ENCODE data around the gene PDZRN3.

The PDZRN3 gene

DNA sequence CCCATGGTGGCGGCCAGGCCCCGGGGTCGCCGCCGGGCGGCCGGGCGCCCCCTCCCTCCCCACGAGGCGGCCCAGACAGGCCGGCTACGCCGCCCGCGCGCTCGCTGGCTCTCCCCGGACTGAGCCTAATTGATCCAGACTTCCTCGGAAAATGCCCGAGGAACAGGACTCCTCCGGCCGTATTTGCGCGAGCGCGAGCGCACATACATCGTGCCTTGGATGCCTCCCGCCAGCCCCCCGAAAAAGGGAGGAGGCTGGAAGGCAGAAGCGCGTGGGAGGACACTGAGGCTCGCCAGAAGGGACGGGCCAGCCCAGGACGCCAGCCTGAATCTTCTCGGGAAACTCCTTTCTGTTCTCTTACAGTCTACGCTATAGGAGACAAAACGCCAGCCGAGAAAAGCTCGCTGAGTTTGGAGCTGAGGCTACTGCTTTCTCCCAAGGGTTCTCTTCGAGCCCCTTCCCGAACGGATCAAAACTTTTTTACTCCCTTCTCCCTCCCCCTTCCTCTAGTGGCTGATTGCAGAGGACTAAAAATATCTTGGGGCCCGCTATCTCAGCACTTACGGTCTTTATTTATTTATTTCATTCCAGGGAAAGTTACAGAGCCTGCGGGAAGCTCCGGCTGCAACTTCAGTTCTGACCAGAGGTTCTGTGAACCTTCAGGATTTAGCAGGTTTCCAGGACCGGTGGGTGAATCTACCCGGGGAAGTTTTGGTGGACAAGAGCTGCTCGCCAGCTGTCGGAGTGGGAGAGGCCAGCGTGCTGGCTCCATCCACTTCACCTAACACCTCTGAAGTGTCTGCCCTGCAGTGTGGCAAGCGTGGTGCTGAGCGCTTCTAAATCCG, at the start of gene PDZRN3:
PDZRN3 (minus strand) TSS at position 121 of the 845 bp plus-strand sequence.
- DNase-seq, result no peak

GRCh38 chr3:73674280-73674679, 49.5 kb upstream of the PDZRN3 start:
- no peak for DNase-seq

GRCh38 chr3:73669260-73669659, 44.5 kb upstream of the PDZRN3 start:
- DNase-seq, result no peak

- DNase-seq, result no peak
Observed at GRCh38 chr3:73668391-73668790, 43.6 kb upstream of the PDZRN3 start.

- no peak for DNase-seq
Observed at GRCh38 chr3:73667889-73668288, 43.1 kb upstream of the PDZRN3 start.

DNA sequence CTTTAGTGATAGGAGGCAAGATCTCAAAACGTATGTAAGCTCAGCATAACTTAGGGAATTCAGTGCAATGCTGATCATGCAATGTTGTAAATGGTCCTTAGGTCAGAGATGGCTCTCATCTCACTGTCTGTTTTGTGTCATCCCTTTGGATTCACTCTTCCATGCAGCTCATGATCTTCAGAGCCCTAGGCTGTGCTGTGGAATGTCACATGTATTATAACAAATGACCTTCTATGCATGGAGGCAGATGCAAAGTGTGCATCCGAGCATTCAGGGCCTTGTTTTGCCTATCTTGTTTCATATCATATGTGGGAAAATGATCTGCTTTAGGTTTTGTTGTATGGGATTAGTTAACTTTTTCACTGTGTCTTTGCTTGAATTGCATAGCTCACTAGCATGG, 40.5 kb upstream of the PDZRN3 start:
- DNase-seq, result no peak

GRCh38 chr3:73664389-73664788, 39.6 kb upstream of the PDZRN3 start:
- no peak for DNase-seq

GRCh38 chr3:73663495-73663894, 38.8 kb upstream of the PDZRN3 start:
- no peak for DNase-seq

DNA sequence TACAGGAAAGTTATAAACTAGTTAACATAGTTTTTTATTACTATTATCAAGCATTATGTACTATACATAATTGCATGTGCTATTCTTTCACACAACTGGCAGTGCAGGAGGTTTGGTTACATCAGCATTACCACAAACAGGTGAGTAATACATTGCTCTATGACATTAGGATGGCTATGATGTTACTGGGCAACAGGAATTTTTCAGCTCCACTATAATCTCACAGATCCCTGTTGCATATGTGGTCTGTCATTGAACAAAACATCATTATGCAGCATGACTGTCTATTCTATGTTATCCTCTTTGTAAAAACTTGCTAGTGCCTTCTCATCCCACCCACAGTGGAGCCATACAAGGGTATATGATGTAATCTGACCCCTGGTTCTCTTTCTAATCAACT, 36.5 kb upstream of the PDZRN3 start:
- DNase-seq, result no peak

DNA sequence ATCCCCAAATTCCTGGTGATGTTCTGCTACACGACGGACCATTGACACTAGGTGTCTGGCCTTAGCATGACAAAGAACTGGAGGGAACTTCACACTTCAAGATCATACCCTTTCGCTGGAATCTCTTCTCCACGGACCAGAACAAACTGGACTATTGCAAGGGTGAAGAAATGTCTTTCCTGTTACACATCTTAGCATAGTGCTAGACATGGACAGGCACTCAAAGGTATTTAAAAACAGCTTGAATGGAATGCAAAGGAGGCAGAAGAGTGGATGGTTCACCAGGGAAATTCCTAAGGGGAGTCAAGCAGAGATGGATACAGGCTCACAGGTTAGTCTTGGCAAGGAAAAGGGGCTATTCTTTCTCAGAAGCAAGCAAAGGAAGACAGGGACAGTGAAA, 33.5 kb upstream of the PDZRN3 start:
- DNase-seq, result no peak

- no peak for DNase-seq
Observed at GRCh38 chr3:73657186-73657585, 32.4 kb upstream of the PDZRN3 start.

GRCh38 chr3:73656241-73656890, 31.6 kb upstream of the PDZRN3 start:
- DNase-seq, result no peak

- DNase-seq, result no peak
Observed at GRCh38 chr3:73655197-73655596, 30.5 kb upstream of the PDZRN3 start.

DNA sequence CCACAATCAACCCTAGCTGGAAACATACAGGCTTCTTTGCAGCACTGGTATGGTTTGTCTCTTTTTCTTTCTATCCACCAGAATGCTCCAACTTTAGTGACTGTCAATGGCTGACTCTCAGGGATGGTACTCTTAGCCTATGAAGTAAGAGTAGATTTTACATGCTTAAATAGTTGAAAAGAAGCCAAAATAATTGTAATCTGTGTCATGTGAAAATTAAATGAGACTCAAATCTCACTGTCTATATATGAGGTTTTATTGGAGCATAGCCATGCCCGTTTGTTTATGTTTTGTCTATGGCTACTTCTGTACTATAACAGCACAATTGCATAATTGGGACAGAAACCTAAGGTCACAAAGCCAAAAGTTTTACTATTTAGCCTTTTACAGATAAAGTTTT, 29.1 kb upstream of the PDZRN3 start:
- no peak for DNase-seq

GRCh38 chr3:73653351-73653750, 28.6 kb upstream of the PDZRN3 start:
- no peak for DNase-seq

DNA sequence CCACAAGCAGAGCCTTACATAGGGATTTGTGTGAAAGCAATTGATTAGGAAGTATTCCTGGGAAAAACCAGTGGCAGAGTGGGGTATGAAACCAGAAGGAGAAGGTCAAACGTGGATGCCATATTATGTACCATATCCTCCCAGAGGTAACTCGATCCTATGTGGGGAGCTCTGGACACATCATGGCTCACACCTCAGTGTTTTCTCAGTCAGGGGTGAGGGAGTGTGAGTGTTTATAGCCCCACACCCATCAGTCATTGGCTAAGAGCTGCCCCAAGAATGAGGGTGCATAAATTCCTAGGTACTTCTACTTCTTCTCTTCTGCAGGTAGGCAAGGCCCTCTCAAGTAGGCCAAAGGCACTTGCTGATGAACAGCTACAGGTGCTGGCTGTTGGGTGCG, 28.2 kb upstream of the PDZRN3 start:
- DNase-seq, result no peak

DNA sequence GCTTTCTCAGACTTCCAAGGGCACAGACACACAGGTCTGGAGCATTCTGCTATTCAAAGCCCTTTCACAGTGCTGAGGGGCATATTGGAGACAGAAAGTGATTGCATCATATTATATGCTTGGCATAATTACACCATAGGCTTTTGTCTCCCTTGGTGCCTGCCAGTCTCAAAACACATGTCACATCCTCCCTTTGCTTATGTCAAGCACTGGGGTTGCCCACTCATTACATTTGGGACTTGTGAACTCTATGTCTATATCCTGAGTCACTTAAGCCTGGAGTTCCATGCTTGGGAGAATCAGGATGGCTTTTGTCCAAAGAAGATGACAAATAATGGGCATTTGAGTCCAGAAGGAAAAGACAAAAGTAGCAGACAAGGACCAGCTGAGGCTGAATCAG, 12.3 kb upstream of the PDZRN3 start:
- no peak for DNase-seq

GRCh38 chr3:73635254-73635653, 10.5 kb upstream of the PDZRN3 start:
- no peak for DNase-seq

- DNase-seq, result no peak
Observed at GRCh38 chr3:73633916-73634344, 9.2 kb upstream of the PDZRN3 start.

DNA sequence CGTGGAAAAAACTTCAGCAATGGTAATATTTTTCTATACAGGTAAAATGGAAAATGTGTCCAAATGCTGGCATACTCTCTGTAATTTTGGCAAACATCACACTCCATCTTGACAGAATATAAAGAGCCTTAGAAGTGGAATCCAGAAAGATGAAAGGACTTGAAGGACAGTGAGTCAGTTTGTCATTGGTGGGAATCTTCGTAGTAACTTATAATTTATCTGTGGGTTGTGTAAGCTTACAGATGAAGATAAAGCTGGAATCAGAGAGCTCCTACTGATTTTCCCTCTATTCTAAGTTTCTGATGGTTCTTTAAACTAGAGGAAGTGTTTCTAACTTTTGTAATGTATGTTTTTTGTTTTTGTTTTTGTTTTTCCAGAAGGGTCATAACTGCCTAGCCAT, 8.7 kb upstream of the PDZRN3 start:
- no peak for DNase-seq

DNA sequence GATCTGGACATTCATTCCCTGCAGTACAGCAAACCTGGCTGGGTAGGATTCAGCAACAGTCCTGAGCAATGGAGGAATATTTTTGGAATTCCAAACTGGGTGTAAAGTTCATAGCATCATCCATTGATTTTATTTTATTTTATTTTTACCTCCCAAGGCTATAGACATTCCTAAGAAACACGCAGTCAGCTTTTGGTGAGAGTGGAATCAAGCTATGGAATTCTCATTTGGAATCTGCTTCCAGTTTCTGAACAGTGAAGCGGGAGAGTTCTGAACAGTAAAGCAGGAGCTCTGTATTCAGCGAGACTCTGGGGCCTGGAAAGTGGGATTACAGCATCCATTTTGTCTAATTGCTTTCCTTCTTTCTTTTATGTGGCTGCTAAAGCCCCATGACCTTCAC, 1.4 kb upstream of the PDZRN3 start:
- no peak for DNase-seq

DNA sequence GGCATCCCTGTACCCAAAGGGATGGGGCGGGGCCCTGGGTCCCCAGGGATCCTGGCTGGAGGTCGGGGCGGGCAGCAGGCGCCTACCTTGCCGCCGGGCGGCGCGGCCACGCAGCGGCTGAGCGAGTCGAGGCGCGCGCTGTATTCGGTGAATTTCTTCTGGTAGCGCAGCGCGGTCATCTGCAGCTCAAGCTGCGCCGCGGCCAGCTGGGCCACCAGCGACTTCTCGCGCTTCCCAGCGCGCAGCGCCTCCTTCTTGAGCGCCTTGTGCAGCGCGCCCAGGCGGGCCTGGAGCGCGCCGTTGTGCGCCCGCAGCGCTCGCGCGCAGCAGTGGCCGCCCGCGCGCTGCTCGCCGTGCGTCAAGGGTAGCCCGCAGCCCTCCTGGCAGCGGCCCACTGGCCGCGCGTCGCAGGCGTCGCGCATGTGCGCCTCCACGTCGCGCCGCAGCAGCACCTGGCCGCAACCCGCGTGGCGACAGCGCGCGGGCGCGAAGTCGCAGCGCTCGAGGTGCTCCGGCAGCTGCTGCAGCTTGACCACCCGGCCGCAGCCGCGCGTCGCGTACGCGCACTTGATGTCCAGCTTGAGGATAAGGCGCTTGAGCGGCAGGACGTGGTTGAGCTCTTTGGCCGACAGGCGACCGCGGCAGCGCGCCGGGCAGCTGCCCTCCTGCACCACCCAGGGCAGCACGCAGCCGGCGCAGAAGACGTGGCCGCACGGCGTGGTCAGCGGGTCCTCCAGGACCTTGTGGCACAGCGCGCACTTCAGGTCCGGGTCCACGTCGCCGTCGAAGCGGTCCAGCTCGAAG, 522 bp downstream of the PDZRN3 start:
- DNase-seq, result no peak

GRCh38 chr3:73623346-73623745, 1.4 kb downstream of the PDZRN3 start:
- DNase-seq, result no peak
